GM23338 (cell line): ENCODE results near the gene TCF12. TPM values are rescaled to one million over a fixed set of nuclear protein-coding genes. Genes with fewer than 3 reads are reported as not detected.
"Not testable (repeated sequence)": the region's sequence is repeated elsewhere in the genome, so short reads cannot be mapped to it uniquely, and the experiment has no call there.

Experiments used
- ATAC-seq: fragments of 200-7000 bp; cut with Tn5 transposase; 3 replicates; pipeline ENCODE4 v1.9.1; 2020
- DNase-seq: peaks from one replicate; pipeline ENCODE4 v3.0.0-alpha.2; 2015; ENCODE audit warnings: low spot score
- H2AFZ ChIP-seq: fragments of 200-600 bp; sonication (generic); 2 replicates; pipeline ENCODE4 v1.8.0; 2016; ENCODE audit warnings: antibody characterized with exemption, mild to moderate bottlenecking, moderate library complexity
- H3F3A ChIP-seq: fragments of 200-600 bp; sonication (generic); replicated peaks from 2 replicates; pipeline ENCODE4 v1.8.0; 2017; ENCODE audit warnings: antibody characterized with exemption, mixed run types, low read depth
- H3K27ac ChIP-seq: fragments of 200-600 bp; sonication (generic); 2 replicates; pipeline ENCODE4 v1.6.1; 2016; ENCODE audit warnings: low read depth
- H3K27me3 ChIP-seq: fragments of 200-600 bp; sonication (generic); 2 replicates; pipeline ENCODE4 v1.8.0; 2016; ENCODE audit warnings: mild to moderate bottlenecking, mixed run types, moderate library complexity; ENCODE audit not compliant: insufficient read depth
- H3K36me3 ChIP-seq: fragments of 200-600 bp; sonication (generic); 2 replicates; pipeline ENCODE4 v1.8.0; 2016; ENCODE audit warnings: mild to moderate bottlenecking; ENCODE audit not compliant: insufficient read depth
- H3K4me1 ChIP-seq: fragments of 200-600 bp; sonication (generic); 2 replicates; pipeline ENCODE4 v1.8.0; 2016; ENCODE audit warnings: mild to moderate bottlenecking, moderate library complexity; ENCODE audit not compliant: insufficient read depth
- H3K4me2 ChIP-seq: fragments of 200-600 bp; sonication (generic); 2 replicates; pipeline ENCODE4 v1.7.1; 2017; ENCODE audit warnings: mixed run types
- H3K4me3 ChIP-seq: fragments of 200-600 bp; sonication (generic); 2 replicates; pipeline ENCODE4 v1.6.1; 2016; ENCODE audit warnings: mixed run types
- H3K79me2 ChIP-seq: fragments of 200-600 bp; sonication (generic); replicated peaks from 2 replicates; pipeline ENCODE4 v1.8.0; 2017; ENCODE audit warnings: mild to moderate bottlenecking; ENCODE audit not compliant: insufficient read depth
- H3K9me2 ChIP-seq: fragments of 200-600 bp; sonication (generic); 2 replicates; pipeline ENCODE4 v1.8.0; 2017; ENCODE audit not compliant: insufficient read depth
- H4K20me1 ChIP-seq: fragments of 200-600 bp; sonication (generic); replicated peaks from 2 replicates; pipeline ENCODE4 v1.8.0; 2017; ENCODE audit warnings: mild to moderate bottlenecking; ENCODE audit not compliant: insufficient read depth
- H3K27ac Mint-ChIP-seq: 2 replicates; pipeline ENCODE4 v1.8.0; 2020; ENCODE audit warnings: inconsistent platforms, mild to moderate bottlenecking, moderate library complexity, mixed read lengths
- H3K27me3 Mint-ChIP-seq: 3 replicates; pipeline ENCODE4 v1.8.0; 2022; ENCODE audit warnings: low read depth, mild to moderate bottlenecking, moderate library complexity, mixed read lengths, inconsistent platforms; ENCODE audit not compliant: insufficient read depth, poor library complexity
- H3K36me3 Mint-ChIP-seq: 3 replicates; pipeline ENCODE4 v1.8.0; 2021; ENCODE audit warnings: low read depth, mild to moderate bottlenecking, inconsistent platforms, moderate library complexity, mixed read lengths
- H3K4me1 Mint-ChIP-seq: 3 replicates; pipeline ENCODE4 v1.8.0; 2020; ENCODE audit warnings: mild to moderate bottlenecking, inconsistent platforms, mixed read lengths
- H3K4me3 Mint-ChIP-seq: 3 replicates; pipeline ENCODE4 v1.8.0; 2021; ENCODE audit warnings: moderate library complexity, mild to moderate bottlenecking, inconsistent platforms, mixed read lengths
- H3K9me3 Mint-ChIP-seq: 3 replicates; pipeline ENCODE4 v1.8.0; 2020; ENCODE audit warnings: moderate library complexity, mild to moderate bottlenecking, inconsistent platforms, mixed read lengths
- NANOG ChIP-seq: IDR thresholded peaks from 2 replicates; pipeline ENCODE4 v1.6.1; 2016; ENCODE audit warnings: antibody characterized with exemption, borderline replicate concordance
- STAT1 ChIP-seq: IDR thresholded peaks from one replicate; pipeline ENCODE4 v1.6.1; 2016; ENCODE audit warnings: antibody characterized with exemption; ENCODE audit not compliant: unreplicated experiment
- ZNF331 ChIP-seq: fragments of 250-450 bp; sonication (Bioruptor Pico); IDR thresholded peaks from 2 replicates; pipeline ENCODE4 v1.5.0; 2020; ENCODE audit warnings: low read depth, mild to moderate bottlenecking, moderate library complexity
- ZNF462 ChIP-seq: fragments of 250-450 bp; sonication (Bioruptor Pico); IDR thresholded peaks from 2 replicates; pipeline ENCODE4 v1.5.0; 2020; ENCODE audit warnings: mild to moderate bottlenecking, moderate library complexity
- polyA plus RNA-seq: library from polyadenylated mRNA; unstranded; fragments of >200 nt; fragmentation: Nextera tagmentation; extraction: Ambion mirVana; gene quantifications from 2 replicates; pipeline ENCODE4 v1.2.1, GENCODE V29; 2016
- total RNA-seq: library from RNA; depleted of rRNA; stranded (reverse); fragments of >200 nt; shearing (Covaris generic); gene quantifications from 2 replicates; pipeline ENCODE4 v1.2.3, GENCODE V29; 2014

TCF12 gene
- total and polyA plus RNA-seq, 2 experiments from 2014 or later, result 27.6 to 104 TPM

- not testable (repeated sequence) for H3K9me2 ChIP-seq, H3K36me3 Mint-ChIP-seq, H3K27me3 ChIP-seq, H3K4me2 ChIP-seq, H3K36me3 ChIP-seq, H3K9me3 Mint-ChIP-seq, H3K27me3 Mint-ChIP-seq, H3K4me3 Mint-ChIP-seq, H3F3A ChIP-seq, H2AFZ ChIP-seq, H3K27ac ChIP-seq, H3K4me3 ChIP-seq, DNase-seq, ATAC-seq, H3K27ac Mint-ChIP-seq
- Histone ChIP-seq H4K20me1 (peaks cover 15% of the 10 kb centered on the region), H3K4me1 (peaks cover 33% of the 10 kb centered on the region), H3K79me2 (peaks cover 94% of the 10 kb centered on the region)
- H3K4me1 Mint-ChIP-seq, result peaks cover 46% of the 10 kb centered on the region
Observed at GRCh38 chr15:57014896-57015295, 96.5 kb downstream of the TCF12 start.

GRCh38 chr15:57015360-57015759 lies 96.9 kb downstream of the TCF12 start:
- H3K9me3 Mint-ChIP-seq, result no peaks in the 10 kb centered on the region
- Histone ChIP-seq H3K79me2 (peaks cover 94% of the 10 kb centered on the region), H3K9me2 (no peaks in the 10 kb centered on the region), H3F3A (no peaks in the 10 kb centered on the region), H3K4me1 (peaks cover 33% of the 10 kb centered on the region), H3K27me3 (no peaks in the 10 kb centered on the region), H2AFZ (no peak overlapping the region), H3K27ac (no peak overlapping the region), H3K4me2 (no peak overlapping the region), H4K20me1 (peaks cover 15% of the 10 kb centered on the region), H3K4me3 (no peak overlapping the region), H3K36me3 (no peaks in the 10 kb centered on the region)
- TF ChIP-seq NANOG, result no peak
- no peak for TF ChIP-seq ZNF331 (CRISPR knock-in tag)
- TF ChIP-seq STAT1, result no peak
- TF ChIP-seq ZNF462 (CRISPR knock-in tag), result no peak
- ATAC-seq (no peak), DNase-seq (no peak)
- no peak overlapping the region for H3K4me3 Mint-ChIP-seq
- peaks cover 3% of the 10 kb centered on the region for H3K27me3 Mint-ChIP-seq
- H3K4me1 Mint-ChIP-seq, result peaks cover 46% of the 10 kb centered on the region
- peaks cover 3% of the 10 kb centered on the region; the same call in 1 of the 3 replicates for H3K36me3 Mint-ChIP-seq
- H3K27ac Mint-ChIP-seq, result no peak overlapping the region
